Astrocyte of the hippocampus (primary cell): Measurements from ENCODE around the gene TASP1.
"Not testable (repeated sequence)": the region's sequence is repeated elsewhere in the genome, so short reads cannot be mapped to it uniquely, and the experiment has no call there.

Experiments
- DNase-seq: peaks from one replicate; pipeline ENCODE4 v3.0.0; 2011; ENCODE audit warnings: low read depth, low spot score

Gene TASP1, protein sequence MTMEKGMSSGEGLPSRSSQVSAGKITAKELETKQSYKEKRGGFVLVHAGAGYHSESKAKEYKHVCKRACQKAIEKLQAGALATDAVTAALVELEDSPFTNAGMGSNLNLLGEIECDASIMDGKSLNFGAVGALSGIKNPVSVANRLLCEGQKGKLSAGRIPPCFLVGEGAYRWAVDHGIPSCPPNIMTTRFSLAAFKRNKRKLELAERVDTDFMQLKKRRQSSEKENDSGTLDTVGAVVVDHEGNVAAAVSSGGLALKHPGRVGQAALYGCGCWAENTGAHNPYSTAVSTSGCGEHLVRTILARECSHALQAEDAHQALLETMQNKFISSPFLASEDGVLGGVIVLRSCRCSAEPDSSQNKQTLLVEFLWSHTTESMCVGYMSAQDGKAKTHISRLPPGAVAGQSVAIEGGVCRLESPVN

DNA sequence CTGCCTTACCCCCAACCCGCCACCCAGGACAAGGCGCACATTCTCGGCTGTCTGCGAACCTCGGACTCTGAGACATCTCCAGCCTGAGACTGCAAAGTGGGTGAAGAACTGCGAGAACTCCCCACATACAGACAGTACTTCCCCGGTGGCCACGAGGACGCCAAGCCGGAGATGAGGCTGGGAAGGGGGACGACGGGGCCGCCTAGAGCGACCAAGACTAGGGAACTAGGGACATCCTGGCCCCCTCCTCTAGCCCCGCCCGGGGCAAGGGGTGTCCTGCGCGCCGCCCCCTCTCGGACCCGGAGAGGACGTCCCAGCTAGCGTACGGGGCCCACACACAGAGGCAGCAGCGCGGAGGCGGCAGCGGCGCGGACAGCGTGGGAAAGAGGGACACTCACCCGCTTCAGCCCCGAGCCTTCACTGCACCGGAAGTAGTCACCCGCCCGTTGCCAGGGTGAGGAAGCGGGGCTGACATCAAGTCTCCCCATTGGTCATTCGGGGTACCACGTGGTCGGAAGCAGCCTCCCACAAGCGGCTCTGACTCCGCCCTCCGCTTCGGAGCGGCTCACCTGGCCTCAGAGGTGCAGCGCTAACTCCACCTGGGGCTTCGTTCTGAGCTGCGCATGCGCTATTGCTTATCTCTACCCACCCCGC lies at the start of gene TASP1:
TASP1 (minus strand) TSS at position 437 of the 654 bp plus-strand sequence. CDS start 8,854 bp downstream, outside the sequence.
- peak; percentile 98 for DNase-seq

DNA sequence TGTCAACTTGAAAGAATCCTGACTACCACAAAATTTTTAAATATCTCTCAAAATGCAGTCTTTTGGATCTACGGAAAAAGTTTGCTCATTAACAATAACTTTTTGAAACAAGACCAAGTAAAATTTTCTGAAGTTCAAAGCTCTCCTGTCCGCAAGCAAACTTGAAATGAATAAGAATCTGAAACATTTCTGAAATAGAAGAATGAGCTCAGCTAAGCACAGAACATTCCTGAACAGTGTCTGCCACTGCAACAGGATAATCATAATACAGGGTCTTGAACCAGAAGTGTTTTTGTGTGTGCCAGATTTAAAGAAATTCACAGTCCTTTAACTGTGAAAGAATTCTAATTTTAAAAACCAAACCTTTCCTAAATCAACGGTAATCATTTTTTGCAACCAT lies 49.1 kb upstream of the TASP1 start:
- peak; percentile 3 for DNase-seq

DNA sequence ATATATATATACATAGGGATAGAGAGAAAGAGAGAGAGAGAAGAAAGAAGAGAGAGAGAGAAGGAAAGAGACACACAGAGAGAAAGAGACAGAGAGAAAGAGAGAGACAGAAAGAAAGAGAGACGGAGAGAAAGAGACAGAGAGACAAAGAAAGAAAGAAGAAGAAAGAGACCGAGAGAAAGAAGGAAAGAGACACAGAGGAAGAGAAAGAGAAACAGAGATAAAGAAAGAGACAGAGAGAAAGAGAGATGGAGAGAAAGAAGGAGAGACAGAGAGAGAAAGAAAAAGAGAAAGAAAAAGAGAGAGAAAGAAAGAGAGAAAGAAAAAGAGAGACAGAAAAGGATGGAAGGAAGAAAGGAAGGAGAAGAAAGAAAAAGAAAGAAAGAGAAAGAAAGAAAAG lies 46.9 kb upstream of the TASP1 start:
- no peak for DNase-seq

DNA sequence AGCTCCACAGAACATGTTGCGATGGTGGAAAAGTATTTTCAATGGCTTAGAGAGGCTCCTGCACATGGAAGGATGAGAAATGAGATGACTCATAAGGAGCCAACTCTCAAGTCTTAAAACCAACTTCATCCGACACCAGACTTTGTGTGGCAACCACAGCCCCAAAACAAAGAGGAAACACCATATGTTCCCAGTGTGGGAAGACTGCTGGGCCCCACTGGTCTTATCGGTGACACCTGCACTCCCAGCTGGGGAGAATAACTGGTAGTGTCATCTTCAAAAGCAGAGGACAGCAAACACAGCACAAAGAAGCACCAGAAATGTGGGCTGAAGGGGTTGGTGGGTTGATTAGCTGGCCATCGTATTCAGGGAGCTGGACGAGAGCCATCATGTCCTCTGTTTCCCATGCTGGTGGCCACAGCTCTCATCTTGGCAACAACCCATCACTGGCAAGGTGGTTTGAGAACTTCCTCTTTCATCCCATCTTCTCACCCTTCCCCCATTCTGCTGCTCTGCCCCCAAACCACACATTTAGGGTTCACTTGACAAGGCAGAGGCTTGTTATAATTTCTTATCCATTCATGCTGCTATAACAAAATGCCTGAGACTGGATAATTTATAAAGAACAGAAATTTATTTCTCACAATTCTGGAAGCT lies 46.0 kb upstream of the TASP1 start:
- DNase-seq = peak; percentile 7

DNA sequence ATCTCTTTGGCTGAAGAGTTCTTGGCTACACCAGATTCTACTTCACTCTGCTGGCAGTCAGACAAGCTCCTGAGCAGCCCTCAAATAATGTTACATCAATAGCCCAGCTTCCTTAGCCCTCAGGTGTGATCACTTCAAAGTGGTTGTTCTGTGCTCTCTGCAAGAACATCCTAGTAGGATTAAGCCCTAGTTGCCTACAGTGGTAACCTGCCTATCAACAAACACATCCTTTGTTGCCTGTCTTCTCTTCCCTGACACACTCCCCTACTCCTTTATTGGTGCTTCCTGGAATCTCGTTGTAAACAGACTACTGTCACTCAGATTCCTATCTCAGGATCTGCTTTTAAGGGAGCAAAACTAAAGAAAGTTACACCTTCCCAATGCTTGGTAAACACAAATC lies 45.1 kb upstream of the TASP1 start:
- DNase-seq = no peak

GRCh38 chr20:13681248-13682125 lies 42.8 kb upstream of the TASP1 start:
- no peak for DNase-seq

DNA sequence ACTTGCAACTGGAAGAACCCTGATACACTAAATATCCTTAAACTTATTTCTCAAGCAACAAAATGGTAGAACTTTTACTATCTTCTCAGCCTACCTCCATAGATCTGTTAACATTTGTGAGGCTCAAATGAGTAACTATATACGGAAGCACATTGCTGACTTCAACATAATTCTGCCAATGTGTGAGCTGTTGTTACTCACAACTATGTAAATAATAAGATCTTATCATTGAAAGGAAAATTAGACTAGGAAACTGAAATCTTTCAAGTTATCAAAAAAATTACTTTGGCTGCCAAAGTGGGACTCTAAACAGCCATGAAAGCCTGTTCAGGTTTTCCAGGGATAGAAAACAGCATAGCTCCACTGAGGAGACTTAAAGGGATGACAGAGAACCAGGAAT lies 40.2 kb upstream of the TASP1 start:
- DNase-seq = no peak

GRCh38 chr20:13677241-13677640 lies 38.5 kb upstream of the TASP1 start:
- no peak for DNase-seq

DNA sequence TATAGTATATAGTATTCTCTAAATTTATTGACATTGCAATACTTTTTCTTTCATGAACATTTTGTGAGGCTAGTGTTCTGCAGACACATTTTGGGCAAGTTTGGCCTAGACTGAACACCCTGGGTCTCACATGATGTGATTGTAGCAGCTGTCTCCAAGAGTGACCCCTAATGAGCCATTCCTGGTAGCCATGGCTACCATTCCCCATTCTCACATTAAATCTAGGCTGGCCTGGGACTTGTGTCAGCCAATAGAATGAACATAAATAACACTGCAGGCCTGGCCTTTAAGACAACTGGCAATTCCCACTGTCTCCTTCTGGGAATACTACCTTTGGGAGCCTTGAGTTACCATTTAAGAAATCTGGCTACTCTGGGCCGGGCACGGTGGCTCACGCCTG lies 38.0 kb upstream of the TASP1 start:
- DNase-seq = no peak

GRCh38 chr20:13672690-13673089 lies 34.0 kb upstream of the TASP1 start:
- no peak for DNase-seq

GRCh38 chr20:13671916-13672378 lies 33.2 kb upstream of the TASP1 start:
- DNase-seq = peak; percentile 80

- DNase-seq = no peak
Observed at GRCh38 chr20:13671512-13671911, 32.8 kb upstream of the TASP1 start.

GRCh38 chr20:13670160-13670559 lies 31.4 kb upstream of the TASP1 start:
- no peak for DNase-seq

DNA sequence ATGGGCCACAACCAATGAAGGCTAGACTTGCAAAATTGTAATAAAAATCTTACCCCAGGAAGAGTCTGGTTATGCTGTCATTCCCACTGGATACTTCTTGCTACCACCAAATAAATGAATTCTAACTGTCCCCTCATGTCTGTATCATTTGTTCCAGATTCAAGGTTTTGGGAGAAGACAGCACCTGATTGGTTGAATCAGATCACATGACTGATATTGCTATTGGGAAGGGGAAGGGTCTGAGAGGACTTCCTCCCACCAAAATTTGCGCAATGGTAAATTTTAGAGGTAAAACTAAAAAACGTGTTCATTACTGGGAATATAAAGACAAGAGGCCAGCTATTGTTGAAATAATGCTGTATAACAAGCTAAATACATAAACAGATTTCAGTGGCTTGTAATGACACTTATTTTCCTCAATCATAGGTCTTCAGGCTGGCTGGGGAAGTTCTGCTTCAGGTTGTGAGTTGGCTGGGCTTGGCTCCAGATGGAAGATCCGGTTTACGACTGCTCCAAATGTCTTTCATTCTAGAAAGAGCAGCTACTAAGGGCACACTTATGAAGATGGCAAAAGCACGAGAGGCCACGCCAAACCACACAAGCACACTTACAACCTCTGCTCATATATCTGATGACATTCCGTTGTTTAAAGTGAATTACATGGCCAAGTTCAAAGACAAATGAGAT lies 27.1 kb upstream of the TASP1 start:
- no peak for DNase-seq

- DNase-seq = no peak
Observed at GRCh38 chr20:13661070-13661685, 22.4 kb upstream of the TASP1 start.

DNA sequence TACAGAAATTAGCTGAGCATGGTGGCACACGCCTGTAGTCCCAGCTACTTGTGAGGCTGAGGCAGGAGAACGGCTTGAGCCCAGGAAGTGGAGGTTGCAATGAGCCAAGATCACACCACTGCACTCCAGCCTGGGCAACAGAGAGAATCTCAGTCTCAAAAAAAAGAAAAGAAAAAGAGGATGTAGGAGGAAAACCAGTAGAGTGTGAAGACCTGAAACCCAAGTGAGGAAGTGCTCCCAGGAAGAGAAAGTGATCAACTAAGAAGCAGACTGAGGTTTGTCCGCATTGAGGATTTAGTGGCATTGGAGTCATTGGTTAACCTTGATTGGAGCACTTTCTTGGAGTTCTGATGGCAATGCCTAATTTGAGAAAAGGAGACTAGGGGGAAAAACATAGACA lies 20.6 kb upstream of the TASP1 start:
- DNase-seq = no peak

GRCh38 chr20:13658060-13658459 lies 19.3 kb upstream of the TASP1 start:
- DNase-seq = not testable (repeated sequence)

GRCh38 chr20:13656721-13657368 lies 18.1 kb upstream of the TASP1 start:
- DNase-seq = no peak

DNA sequence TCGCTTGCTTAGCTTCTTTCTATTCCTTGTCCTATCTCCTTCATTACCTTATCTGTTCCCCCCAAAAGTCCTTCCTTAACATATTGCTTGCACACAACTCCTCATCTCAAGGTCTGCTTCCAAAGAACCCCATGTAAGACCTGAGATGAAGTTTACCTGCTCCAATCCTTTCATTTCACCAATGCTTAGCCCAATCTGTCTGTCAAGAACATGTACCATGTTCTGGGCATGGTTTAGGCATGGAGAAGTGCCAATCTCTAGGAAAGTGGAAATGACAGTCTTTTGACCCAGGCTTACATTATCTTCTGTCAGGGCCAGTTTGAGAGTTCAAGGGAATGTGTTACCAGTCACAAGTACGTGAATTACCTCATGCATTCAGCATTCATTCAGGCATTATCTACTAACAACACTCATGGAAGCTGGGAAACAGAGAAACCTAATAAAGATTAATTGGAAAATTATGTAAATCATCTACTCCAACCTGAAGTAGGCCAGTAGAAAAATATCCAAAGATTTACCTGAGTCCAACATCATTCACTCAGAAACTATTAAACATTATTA lies 15.8 kb upstream of the TASP1 start:
- no peak for DNase-seq

DNA sequence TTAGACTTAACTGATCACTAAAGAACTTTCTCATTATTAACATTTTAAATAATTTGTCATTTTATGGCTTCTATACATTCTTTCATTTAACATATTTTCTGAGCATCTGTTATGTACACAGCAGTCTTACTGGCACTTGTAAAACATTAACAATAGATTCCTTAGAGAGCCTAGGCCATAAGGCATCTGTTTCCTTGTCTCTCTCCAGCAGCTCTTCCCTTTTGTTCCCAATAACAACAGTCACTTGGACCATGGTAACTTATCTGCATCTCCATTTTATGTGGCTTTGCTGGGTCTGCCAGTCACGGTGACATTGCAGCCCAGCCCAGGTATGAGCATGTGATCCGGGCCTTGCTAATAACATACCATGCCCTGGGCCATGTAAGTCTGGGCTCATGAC lies 11.7 kb upstream of the TASP1 start:
- DNase-seq = no peak
